Stimulated activated CD4-positive, alpha-beta T cell treated with anti-CD3 and anti-CD28 coated beads, TNF-alpha, amount 100 ng/mL, for 48 hours (primary cell): Measurements from ENCODE around the gene PXMP4.

Source experiments
- DNase-seq, 3 donors: peaks; one replicate each; pipeline ENCODE4 v3.0.0-alpha.2; 2020; ENCODE audit warnings: low read depth in 3 of 3

Gene PXMP4

GRCh38 chr20:33684533-33685327, 35.4 kb downstream of the PXMP4 start:
- DNase-seq: no peak

- DNase-seq: no peak
Measured at GRCh38 chr20:33681728-33682353, 38.3 kb downstream of the PXMP4 start.

- DNase-seq: no peak
Measured at GRCh38 chr20:33681288-33681687, 38.8 kb downstream of the PXMP4 start.

GRCh38 chr20:33680686-33681085, 39.4 kb downstream of the PXMP4 start:
- DNase-seq: no peak

GRCh38 chr20:33679758-33680485, 40.2 kb downstream of the PXMP4 start:
- DNase-seq: no peak

- DNase-seq: no peak
Measured at GRCh38 chr20:33677991-33678702, 42.0 kb downstream of the PXMP4 start.

- no peak for DNase-seq
Measured at GRCh38 chr20:33676652-33677645, 43.2 kb downstream of the PXMP4 start.

GRCh38 chr20:33676121-33676520, 44.0 kb downstream of the PXMP4 start:
- DNase-seq: no peak

GRCh38 chr20:33675136-33675959, 44.8 kb downstream of the PXMP4 start:
- DNase-seq: no peak

- DNase-seq: peak in 2 of 3 donors; percentile 53 to 61
Measured at GRCh38 chr20:33674294-33675135, 45.6 kb downstream of the PXMP4 start, which contains the start of gene NECAB3. NECAB3 (minus strand) TSS chr20:33674428; CDS start chr20:33674352, 76 bp downstream.

- no peak for DNase-seq
Measured at GRCh38 chr20:33673410-33674293, 46.5 kb downstream of the PXMP4 start.

- no peak for DNase-seq
Measured at GRCh38 chr20:33673114-33673409, 47.0 kb downstream of the PXMP4 start.

- no peak for DNase-seq
Measured at GRCh38 chr20:33672426-33673113, 47.5 kb downstream of the PXMP4 start.

- DNase-seq: no peak
Measured at GRCh38 chr20:33671573-33672288, 48.4 kb downstream of the PXMP4 start.

GRCh38 chr20:33670715-33671499, 49.2 kb downstream of the PXMP4 start:
- DNase-seq: no peak
